Activated B cell treated with CpG ODN at 0.5 μM for 24 hours (primary cell): ENCODE data around the gene FCSK. TPM values are rescaled to one million over a fixed set of nuclear protein-coding genes. Genes with fewer than 3 reads are reported as not detected.

Experiments used
- ATAC-seq: fragments of 200-7000 bp; cut with Tn5 transposase; one replicate; pipeline ENCODE4 v1.10.0; 2021; ENCODE audit warnings: low read depth, mild to moderate bottlenecking, moderate library complexity
- CTCF ChIA-PET: fragments of 350-600 bp; sonication (Branson Sonifier 250); formaldehyde crosslinking; loops from one replicate; lab custom pipeline; 2021; ENCODE audit warnings: antibody characterized with exemption; lab: Charles Lee
- POLR2A ChIA-PET: fragments of 350-600 bp; sonication (Branson Sonifier 250); formaldehyde crosslinking; loops from one replicate; lab custom pipeline; 2021; ENCODE audit warnings: antibody characterized with exemption; lab: Charles Lee
- DNase-seq: peaks from one replicate; pipeline ENCODE4 v3.0.0; 2022
- H3K27ac Mint-ChIP-seq: one replicate; pipeline ENCODE4 v1.8.0; 2020; ENCODE audit warnings: mixed read lengths
- H3K27me3 Mint-ChIP-seq: one replicate; pipeline ENCODE4 v1.8.0; 2021; ENCODE audit warnings: mixed read lengths
- H3K36me3 Mint-ChIP-seq: one replicate; pipeline ENCODE4 v1.8.0; 2021; ENCODE audit warnings: low read depth, mixed read lengths
- H3K4me1 Mint-ChIP-seq: one replicate; pipeline ENCODE4 v1.8.0; 2021; ENCODE audit warnings: mixed read lengths
- H3K4me3 Mint-ChIP-seq: one replicate; pipeline ENCODE4 v1.8.0; 2020; ENCODE audit warnings: mild to moderate bottlenecking, mixed read lengths
- H3K9me3 Mint-ChIP-seq: one replicate; pipeline ENCODE4 v1.8.0; 2020; ENCODE audit warnings: mixed read lengths
- intact Hi-C: fragments of 100-400 bp; cut with micrococcal nuclease; formaldehyde crosslinking; loops from one replicate; pipeline ENCODE4 v1.15.1; 2024
- total RNA-seq: library from RNA; stranded (reverse); gene quantifications from 2 replicates; pipeline ENCODE4 v1.2.3, GENCODE V29; 2022
- TF ChIP-seq, protein P1 (sequence below): fragments of 200-600 bp; IDR thresholded peaks from one replicate; pipeline ENCODE4 v1.8.0; 2022; ENCODE audit warnings: antibody characterized with exemption, mild to moderate bottlenecking

The FCSK gene
- total RNA-seq, 1 donor from 2014 or later = 21.4 TPM

DNA sequence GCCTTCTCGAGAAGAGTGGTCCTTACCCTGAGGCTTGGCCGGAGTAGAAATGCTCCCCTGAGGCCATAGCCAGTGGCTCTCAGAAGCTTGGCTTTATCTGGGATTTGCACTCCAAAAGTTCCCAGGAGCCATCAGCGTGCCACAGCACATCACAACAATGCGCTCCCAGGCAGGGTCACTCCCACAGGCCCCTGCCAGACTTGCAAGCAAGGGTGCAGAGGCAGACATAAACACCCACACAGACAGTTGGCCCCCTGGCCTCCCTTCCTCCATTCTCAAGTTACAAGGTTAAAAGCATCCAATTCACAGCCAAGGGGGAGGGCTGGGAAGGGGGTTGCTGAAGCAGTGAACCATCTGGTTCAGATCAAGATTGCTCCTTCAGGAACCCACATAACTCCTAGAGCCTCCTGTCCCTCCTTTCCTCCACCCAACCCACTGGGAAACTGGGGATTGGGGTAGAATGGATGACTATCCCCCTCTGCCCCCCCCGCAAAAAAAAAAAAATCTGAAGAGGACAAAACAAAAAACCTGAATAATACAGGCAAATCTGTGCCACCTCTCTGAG, 17.3 kb upstream of the FCSK start:
- Mint-ChIP-seq H3K27me3 (no peaks in the 10 kb centered on the region), H3K36me3 (peaks cover 20% of the 10 kb centered on the region), H3K4me1 (peaks cover 60% of the 10 kb centered on the region), H3K9me3 (no peaks in the 10 kb centered on the region), H3K27ac (peak overlapping the region; percentile 86), H3K4me3 (peak overlapping the region; percentile 96)
- CTCF ChIA-PET = interaction anchor here (1.2 to 1.6 kb wide), 3 partner anchors 17 to 56 kb away, joined by 5 to 6 read pairs (median 5); partner anchors contain the start of gene FCSK
- POLR2A ChIA-PET = interaction anchor here (0.7 to 3.2 kb wide), 4 partner anchors 18 to 97 kb away, joined by 5 to 39 read pairs (median 8); partner anchors contain the start of gene FCSK
- intact Hi-C loops = loop anchor here (5.0 kb wide), 1 partner anchor 1595 kb away; the partner anchor contains the start of gene TANGO6
- DNase-seq (no peak), ATAC-seq (no peak)
- TF ChIP-seq, protein P1, sequence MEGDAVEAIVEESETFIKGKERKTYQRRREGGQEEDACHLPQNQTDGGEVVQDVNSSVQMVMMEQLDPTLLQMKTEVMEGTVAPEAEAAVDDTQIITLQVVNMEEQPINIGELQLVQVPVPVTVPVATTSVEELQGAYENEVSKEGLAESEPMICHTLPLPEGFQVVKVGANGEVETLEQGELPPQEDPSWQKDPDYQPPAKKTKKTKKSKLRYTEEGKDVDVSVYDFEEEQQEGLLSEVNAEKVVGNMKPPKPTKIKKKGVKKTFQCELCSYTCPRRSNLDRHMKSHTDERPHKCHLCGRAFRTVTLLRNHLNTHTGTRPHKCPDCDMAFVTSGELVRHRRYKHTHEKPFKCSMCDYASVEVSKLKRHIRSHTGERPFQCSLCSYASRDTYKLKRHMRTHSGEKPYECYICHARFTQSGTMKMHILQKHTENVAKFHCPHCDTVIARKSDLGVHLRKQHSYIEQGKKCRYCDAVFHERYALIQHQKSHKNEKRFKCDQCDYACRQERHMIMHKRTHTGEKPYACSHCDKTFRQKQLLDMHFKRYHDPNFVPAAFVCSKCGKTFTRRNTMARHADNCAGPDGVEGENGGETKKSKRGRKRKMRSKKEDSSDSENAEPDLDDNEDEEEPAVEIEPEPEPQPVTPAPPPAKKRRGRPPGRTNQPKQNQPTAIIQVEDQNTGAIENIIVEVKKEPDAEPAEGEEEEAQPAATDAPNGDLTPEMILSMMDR = no peak

DNA sequence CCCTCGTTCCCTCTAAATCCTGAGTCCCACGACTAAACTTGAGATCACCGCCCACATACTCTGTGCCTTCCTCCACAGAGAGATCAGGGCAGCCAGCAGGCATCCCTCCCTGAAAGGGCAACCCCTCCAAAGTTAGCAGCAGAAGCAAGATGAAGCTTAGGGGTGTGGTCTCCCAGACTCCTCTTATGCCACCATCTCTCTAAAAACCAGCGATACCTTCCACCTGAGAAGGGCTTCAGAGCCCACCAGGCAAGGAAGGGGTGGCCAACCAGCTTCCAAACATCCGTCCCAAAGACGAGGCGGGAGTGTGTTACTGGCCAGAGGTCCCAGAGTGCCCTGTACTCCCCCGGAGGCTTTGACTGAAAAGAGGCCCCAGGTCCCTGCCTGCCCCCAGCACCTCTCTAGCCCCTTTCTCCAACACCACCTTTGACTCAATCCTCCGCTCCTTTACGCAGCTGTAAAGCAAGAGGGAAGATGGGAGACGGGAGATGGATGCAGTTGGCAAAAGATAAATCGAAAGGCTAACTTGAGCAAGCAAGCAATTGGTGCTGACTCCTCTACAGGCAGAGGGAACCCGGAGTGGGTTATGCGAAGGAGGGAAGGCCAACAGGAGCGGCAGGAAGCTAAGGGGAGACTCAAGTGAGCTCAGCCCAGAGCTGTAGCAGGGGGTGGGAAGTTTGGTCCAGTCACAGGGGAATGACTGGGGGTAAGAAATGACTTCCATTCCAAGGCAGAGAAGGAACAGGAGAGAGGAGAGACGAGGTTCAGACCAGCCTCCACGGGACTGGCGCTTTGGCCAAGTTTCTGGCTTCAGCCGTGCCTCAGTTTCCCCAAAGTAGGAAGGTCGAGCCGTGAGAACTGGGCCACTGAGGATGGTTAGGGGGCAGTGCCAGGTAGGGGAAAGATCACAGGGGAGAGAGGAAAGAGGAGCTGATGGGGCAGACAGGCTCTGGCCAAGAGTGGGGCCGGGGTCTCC, 16.5 kb upstream of the FCSK start:
- ChIA-PET POLR2A (interaction anchor here (0.6 to 3.2 kb wide), 12 partner anchors 8 to 149 kb away, joined by 3 to 39 read pairs (median 8); partner anchors contain the start of genes AARS1, COG4, DDX19A and FCSK), CTCF (interaction anchor here (1.2 to 1.6 kb wide), 3 partner anchors 16 to 57 kb away, joined by 5 to 6 read pairs (median 5); partner anchors contain the start of gene FCSK)
- DNase-seq = no peak
- Mint-ChIP-seq H3K27ac (peak overlapping the region; percentile 86), H3K9me3 (no peaks in the 10 kb centered on the region), H3K27me3 (no peaks in the 10 kb centered on the region), H3K36me3 (peaks cover 20% of the 10 kb centered on the region), H3K4me1 (peaks cover 53% of the 10 kb centered on the region), H3K4me3 (peak overlapping the region; percentile 96)
- TF ChIP-seq, protein P1 = no peak
- intact Hi-C loops = loop anchor here (5.0 kb wide), 1 partner anchor 1596 kb away; the partner anchor contains the start of gene TANGO6
- no peak for ATAC-seq

DNA sequence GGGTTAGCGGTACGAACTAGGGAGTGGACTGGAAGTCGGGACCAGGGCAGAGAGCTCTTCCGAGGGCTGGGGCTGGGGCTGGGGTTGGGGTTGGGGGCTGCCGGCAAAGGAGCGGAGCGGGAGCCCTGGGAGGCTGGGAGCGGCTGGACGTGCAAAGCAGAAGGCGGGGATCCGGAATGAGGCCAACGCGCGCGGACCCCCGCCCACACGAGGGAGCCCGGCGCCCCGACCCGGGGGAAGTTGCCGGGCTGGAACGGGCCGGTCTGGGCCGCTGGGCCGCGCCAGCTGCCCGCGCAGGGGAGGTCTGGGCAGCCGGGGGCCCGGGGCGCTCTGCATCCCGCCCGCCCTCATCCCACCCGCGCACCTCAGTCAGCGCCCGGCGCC, 15.8 kb upstream of the FCSK start:
- Mint-ChIP-seq H3K4me3 (peak overlapping the region; percentile 96), H3K27ac (peak overlapping the region; percentile 86), H3K4me1 (peaks cover 46% of the 10 kb centered on the region), H3K9me3 (no peaks in the 10 kb centered on the region), H3K36me3 (peaks cover 18% of the 10 kb centered on the region), H3K27me3 (no peaks in the 10 kb centered on the region)
- intact Hi-C loops = loop anchor here (5.0 kb wide), 1 partner anchor 1596 kb away; the partner anchor contains the start of gene TANGO6
- TF ChIP-seq, protein P1 = no peak
- no peak for ATAC-seq
- DNase-seq = no peak
- ChIA-PET POLR2A (interaction anchor here (0.6 to 3.2 kb wide), 11 partner anchors 9 to 149 kb away, joined by 3 to 39 read pairs (median 7); partner anchors contain the start of genes AARS1, COG4, DDX19A and FCSK), CTCF (interaction anchor here (1.2 to 1.6 kb wide), 3 partner anchors 16 to 58 kb away, joined by 5 to 6 read pairs (median 5); partner anchors contain the start of gene FCSK)

DNA sequence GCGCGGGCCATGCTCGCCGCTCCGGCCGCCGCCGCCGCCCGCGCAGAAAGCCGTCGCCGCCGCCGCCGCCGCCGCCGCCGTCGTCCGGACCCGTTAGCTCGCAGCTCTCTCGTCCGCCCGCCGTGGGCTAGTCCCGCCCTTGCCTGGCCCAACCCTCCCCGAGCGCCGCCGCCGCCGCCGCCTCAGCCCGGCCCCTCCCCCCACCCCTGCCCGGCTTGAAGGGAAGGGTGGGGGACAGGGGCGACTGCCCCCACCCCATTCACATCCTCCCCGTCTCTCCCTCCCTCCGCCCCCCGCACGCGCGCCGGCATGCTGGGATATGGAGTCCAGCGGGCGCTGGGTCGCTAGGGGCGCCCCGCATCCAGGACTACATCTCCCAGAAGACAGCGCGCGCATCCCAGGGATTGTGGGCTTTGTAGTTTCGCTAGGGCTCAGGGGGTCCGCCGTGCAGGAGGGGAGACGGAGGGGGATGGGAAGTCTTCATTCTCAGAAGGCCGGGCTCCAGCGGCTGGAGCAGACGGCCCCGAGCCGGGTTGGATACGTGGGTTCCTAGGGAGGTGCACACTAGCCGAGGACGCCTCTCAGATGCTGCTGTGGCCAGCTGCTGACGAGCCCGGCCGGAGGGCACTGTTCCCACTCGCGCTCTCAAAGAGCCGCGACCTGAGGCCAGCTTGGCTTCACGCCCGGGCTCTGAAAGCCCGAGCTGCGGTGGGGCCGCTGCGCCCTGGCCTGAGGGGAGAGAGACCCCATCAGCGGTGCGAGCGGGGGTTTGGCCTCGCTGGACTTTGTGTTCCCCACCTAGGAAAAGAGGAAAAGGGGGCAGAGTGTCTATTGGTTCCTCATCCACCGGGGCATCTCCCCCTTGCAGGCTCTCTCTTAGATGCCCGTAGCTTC, 15.2 kb upstream of the FCSK start, which contains the start of gene ST3GAL2:
Gene ST3GAL2 (minus strand): TSS at position 132 of the 894 bp plus-strand sequence. CDS start 40,570 bp downstream, outside the sequence.
- ChIA-PET POLR2A (interaction anchor here (0.8 to 3.2 kb wide), 11 partner anchors 9 to 150 kb away, joined by 3 to 39 read pairs (median 7); partner anchors contain the start of genes AARS1, COG4, DDX19A and FCSK), CTCF (interaction anchor here (1.3 to 1.6 kb wide), 3 partner anchors 15 to 59 kb away, joined by 4 to 6 read pairs (median 5); partner anchors contain the start of gene FCSK)
- H3K27ac Mint-ChIP-seq = peak within 1 kb of the TSS; percentile 86
- peak; percentile 96 for ATAC-seq
- peak; percentile 90 for DNase-seq
- H3K4me3 Mint-ChIP-seq = peak within 1 kb of the TSS; percentile 96
- H3K27me3 Mint-ChIP-seq = no peaks in the 10 kb centered on the region
- TF ChIP-seq, protein P1 = no peak
- no peaks in the 10 kb centered on the region for H3K9me3 Mint-ChIP-seq
- H3K36me3 Mint-ChIP-seq = peaks cover 14% of the 10 kb centered on the region
- H3K4me1 Mint-ChIP-seq = peaks cover 39% of the 10 kb centered on the region
- intact Hi-C loops = loop anchor here (1.0 to 5.0 kb wide), 7 partner anchors 8 to 1597 kb away; partner anchors contain the start of genes COG4, DDX19A, FCSK and SF3B3
